Left ventricle myocardium inferior (tissue), 1 donor: ENCODE results near the gene SFI1. TPM values are rescaled to one million over a fixed set of nuclear protein-coding genes. Genes with fewer than 3 reads are reported as not detected.

ENCODE experiments used
- DNase-seq: peaks from one replicate; pipeline ENCODE4 v3.0.0-alpha.2; 2020
- H3K27ac ChIP-seq: fragments of 200-600 bp; replicated peaks from 2 replicates; pipeline ENCODE4 v1.8.0; 2021
- H3K27me3 ChIP-seq: fragments of 200-600 bp; 2 replicates; pipeline ENCODE4 v1.8.0; 2021; ENCODE audit warnings: low read depth
- H3K36me3 ChIP-seq: fragments of 200-600 bp; 2 replicates; pipeline ENCODE4 v1.8.0; 2021
- H3K4me1 ChIP-seq: fragments of 200-600 bp; 2 replicates; pipeline ENCODE4 v1.8.0; 2021
- H3K4me3 ChIP-seq: fragments of 200-600 bp; 2 replicates; pipeline ENCODE4 v1.8.0; 2021; ENCODE audit warnings: mild to moderate bottlenecking, moderate library complexity
- H3K9me3 ChIP-seq: fragments of 200-600 bp; replicated peaks from 2 replicates; pipeline ENCODE4 v1.8.0; 2021
- CTCF ChIP-seq: fragments of 200-600 bp; IDR thresholded peaks from 2 replicates; pipeline ENCODE4 v1.8.0; 2021; ENCODE audit warnings: antibody characterized with exemption, mild to moderate bottlenecking, borderline replicate concordance
- intact Hi-C: fragments of 100-400 bp; cut with micrococcal nuclease; formaldehyde crosslinking; loops from one replicate; pipeline ENCODE4 v1.11.0; 2022
- total RNA-seq: library from RNA; stranded (reverse); fragmentation: NEBNext Ultra II Directional; extraction: Animal tissue kit (Norgen Biotek cat#: 25700); gene quantifications from one replicate; pipeline ENCODE4 v1.2.1, GENCODE V29; 2021
- donor health status: DM: no; HTN: yes; CAD: no; lungs with severe emphysema.

Gene SFI1
- total RNA-seq, 1 donor from 2014 or later = 6.8 TPM

- TF ChIP-seq CTCF = no peak
- no peaks in the 10 kb centered on the region for H3K27me3 ChIP-seq
- peak overlapping the region; percentile 86 for H3K27ac ChIP-seq
- peaks cover 51% of the 10 kb centered on the region for H3K4me1 ChIP-seq
- intact Hi-C loops = no loop called here
- H3K36me3 ChIP-seq = no peaks in the 10 kb centered on the region
- peak overlapping the region; percentile 80 for H3K4me3 ChIP-seq
- H3K9me3 ChIP-seq = no peaks in the 10 kb centered on the region
- no peak for DNase-seq
Observed at GRCh38 chr22:31495343-31495742, 993 bp upstream of the SFI1 start.

GRCh38 chr22:31496735-31497146 is 405 bp downstream of the SFI1 start:
- Histone ChIP-seq H3K4me1 (peaks cover 39% of the 10 kb centered on the region), H3K27ac (peak overlapping the region; percentile 86), H3K36me3 (peaks cover 9% of the 10 kb centered on the region), H3K4me3 (peak overlapping the region; percentile 80), H3K27me3 (no peaks in the 10 kb centered on the region), H3K9me3 (no peaks in the 10 kb centered on the region)
- intact Hi-C loops = no loop called here
- TF ChIP-seq CTCF = no peak
- DNase-seq = no peak

GRCh38 chr22:31497148-31497938 is 1.0 kb downstream of the SFI1 start:
- Histone ChIP-seq H3K27ac (no peak overlapping the region), H3K9me3 (no peaks in the 10 kb centered on the region), H3K4me1 (peaks cover 39% of the 10 kb centered on the region), H3K27me3 (no peaks in the 10 kb centered on the region), H3K4me3 (peak overlapping the region; percentile 80), H3K36me3 (peaks cover 9% of the 10 kb centered on the region)
- no peak for DNase-seq
- intact Hi-C loops = no loop called here
- no peak for TF ChIP-seq CTCF

- intact Hi-C loops = no loop called here
- H3K4me3 ChIP-seq = no peak overlapping the region
- TF ChIP-seq CTCF = no peak
- DNase-seq = no peak
- H3K27ac ChIP-seq = no peak overlapping the region
- H3K4me1 ChIP-seq = peaks cover 9% of the 10 kb centered on the region
- no peaks in the 10 kb centered on the region for H3K27me3 ChIP-seq
- peaks cover 9% of the 10 kb centered on the region for H3K36me3 ChIP-seq
- no peaks in the 10 kb centered on the region for H3K9me3 ChIP-seq
Observed at GRCh38 chr22:31501738-31502137, 5.4 kb downstream of the SFI1 start.

GRCh38 chr22:31503211-31503964 is 7.1 kb downstream of the SFI1 start:
- peaks cover 9% of the 10 kb centered on the region for H3K36me3 ChIP-seq
- H3K27me3 ChIP-seq = no peaks in the 10 kb centered on the region

More at GRCh38 chr22:31503211-31503964, 7.1 kb downstream of the SFI1 start:
- intact Hi-C loops = no loop called here
- no peak for TF ChIP-seq CTCF
- Histone ChIP-seq H3K27ac (no peak overlapping the region), H3K4me3 (no peak overlapping the region), H3K4me1 (no peaks in the 10 kb centered on the region), H3K9me3 (peaks cover 10% of the 10 kb centered on the region)
- no peak for DNase-seq
